C4-2B (cell line): ENCODE data around the gene ACMSD.

Experiments
- CTCF ChIP-seq: fragments of 450-650 bp; conservative IDR thresholded peaks from 2 replicates; pipeline ENCODE4 v1.5.1; 2017; ENCODE audit warnings: mild to moderate bottlenecking
- ZFX ChIP-seq: fragments of 450-650 bp; IDR thresholded peaks from 2 replicates; pipeline ENCODE4 v1.6.1; 2017

- TF ChIP-seq CTCF (no peak), ZFX (no peak)
Observed at GRCh38 chr2:134855709-134856108, 17.3 kb downstream of the ACMSD start.
